HG03066 (cell line): ENCODE data around the gene TMTC1.

Experiments
- ATAC-seq: cut with Tn5 transposase; IDR thresholded peaks from one replicate; pipeline ENCODE4 v1.9.1; 2021; ENCODE audit warnings: low read depth; ENCODE audit not compliant: unreplicated experiment

Gene TMTC1

DNA sequence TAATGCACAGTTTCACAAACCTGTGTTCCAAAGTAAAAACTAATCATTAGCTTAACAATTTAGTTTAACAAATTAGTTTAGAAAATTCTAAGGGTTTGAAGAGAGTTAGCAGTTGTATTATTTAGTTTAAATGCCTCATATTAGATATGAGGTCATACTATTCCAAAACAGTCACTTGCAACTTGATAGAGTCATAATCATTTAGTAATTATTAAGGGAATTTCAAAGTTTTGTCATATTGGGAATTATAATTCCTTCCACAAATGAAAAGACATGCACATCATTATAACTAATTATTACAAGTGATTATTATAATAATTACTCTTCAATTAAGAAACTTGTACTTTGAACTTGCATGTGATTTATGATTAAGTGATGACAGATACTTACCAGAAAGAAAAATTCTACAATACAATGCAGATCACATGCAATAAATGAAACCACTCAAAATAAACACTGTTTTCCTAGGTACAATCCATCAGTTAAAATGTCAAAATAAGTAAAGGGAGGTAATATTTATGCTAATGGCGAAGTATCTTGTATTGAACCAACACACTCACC is 66.1 kb downstream of the TMTC1 start:
- ATAC-seq, result no peak

- no peak for ATAC-seq
Measured at GRCh38 chr12:29714966-29715365, 68.8 kb downstream of the TMTC1 start.

DNA sequence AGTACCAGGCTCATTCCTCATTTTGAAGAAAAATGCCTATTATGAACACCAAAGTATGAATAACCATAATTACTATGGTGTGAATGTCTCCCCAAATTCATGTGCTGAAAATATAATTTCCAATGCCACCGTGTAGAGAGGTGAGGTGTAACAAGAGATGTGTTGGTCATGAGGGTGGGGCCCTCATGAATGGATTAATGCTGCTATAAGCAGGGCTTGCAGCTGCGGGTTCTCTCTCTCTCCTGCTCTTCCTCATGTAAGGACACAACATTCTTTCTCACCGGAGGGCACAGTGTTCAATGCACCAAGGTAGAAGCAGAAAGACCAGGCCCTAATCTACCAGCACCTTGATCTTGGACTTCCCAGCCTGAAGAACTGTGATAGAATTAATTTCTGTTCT is 70.0 kb downstream of the TMTC1 start:
- no peak for ATAC-seq

DNA sequence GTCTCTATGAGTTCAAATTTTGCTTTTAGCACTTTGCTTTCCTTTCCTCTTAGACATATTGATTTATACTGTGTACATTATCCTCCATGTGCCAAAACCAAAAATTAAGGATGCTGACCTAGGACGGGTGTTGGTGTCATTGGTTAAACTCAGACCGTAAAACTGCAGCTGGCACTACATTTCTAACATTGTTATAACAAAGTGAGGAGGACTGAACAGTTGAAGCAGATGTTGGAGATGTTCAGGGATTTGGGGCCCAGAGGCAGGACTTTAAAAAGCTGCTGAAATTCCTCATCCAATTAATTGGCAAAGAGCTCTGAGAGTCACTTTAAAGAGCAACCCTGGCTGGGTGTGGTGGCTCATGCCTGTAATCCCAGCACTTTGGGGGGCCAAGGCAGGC is 72.4 kb downstream of the TMTC1 start:
- ATAC-seq, result no peak

DNA sequence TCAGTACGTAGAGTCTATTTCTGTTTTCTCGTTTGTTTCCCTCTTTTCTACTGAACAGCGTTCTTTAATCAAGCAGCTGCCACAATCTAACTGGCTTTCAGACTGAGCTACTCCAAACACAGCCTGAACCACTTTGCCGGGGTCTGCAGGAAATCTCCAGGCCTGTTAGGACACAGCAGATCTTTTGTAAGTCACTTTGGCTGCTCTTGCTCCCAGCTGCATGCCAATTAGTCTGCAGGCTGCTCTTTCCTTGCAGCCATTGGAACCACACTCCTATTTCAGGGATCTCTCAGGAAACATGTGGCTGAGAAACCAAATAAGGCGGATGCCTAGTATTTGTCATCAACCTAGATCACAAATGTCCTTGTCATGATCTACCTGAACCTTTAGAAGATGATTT is 73.6 kb downstream of the TMTC1 start:
- no peak for ATAC-seq

GRCh38 chr12:29709496-29710040 is 74.2 kb downstream of the TMTC1 start:
- ATAC-seq, result no peak

DNA sequence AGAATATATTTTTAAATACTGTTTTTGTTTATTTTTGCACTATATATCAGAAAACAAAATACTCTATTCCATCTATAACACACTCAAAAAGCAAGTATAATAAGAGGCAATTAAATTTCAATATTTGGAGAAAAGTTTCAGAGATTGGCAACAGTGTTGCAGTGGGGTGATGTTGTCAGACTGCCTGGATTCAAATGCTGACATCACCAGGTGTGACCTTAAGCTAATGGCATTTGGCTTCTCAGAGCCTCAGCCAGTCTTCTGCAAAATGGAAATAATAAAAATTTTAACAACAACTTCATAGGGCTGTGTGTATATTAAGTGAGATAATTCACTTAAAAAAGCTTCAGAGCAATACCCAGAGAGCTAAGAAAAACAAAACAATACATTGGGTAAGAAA is 74.7 kb downstream of the TMTC1 start:
- no peak for ATAC-seq

DNA sequence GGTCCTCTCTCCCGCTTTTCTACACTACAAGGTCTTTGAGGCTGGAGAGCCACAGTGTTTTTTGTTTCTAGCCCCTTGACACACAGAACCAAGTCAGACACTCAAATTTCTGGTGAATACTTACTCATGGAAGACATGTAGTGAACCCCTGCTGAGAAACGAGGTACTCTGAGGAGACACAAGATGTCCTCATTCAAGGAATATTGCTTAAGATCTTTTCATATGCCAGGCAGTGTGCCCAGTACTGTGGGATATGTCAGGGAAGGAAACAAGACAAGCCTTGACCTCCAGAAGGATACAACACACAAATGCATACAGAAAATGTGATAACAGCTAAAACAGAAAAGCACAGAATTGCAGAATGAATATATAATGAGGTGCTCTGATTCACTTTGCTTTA is 75.9 kb downstream of the TMTC1 start:
- ATAC-seq, result no peak

- ATAC-seq, result no peak
Measured at GRCh38 chr12:29706311-29706710, 77.4 kb downstream of the TMTC1 start.

GRCh38 chr12:29703528-29703927 is 80.2 kb downstream of the TMTC1 start:
- no peak for ATAC-seq

- ATAC-seq, result no peak
Measured at GRCh38 chr12:29702972-29703371, 80.8 kb downstream of the TMTC1 start.

GRCh38 chr12:29702222-29702621 is 81.5 kb downstream of the TMTC1 start:
- no peak for ATAC-seq

GRCh38 chr12:29700761-29701481 is 82.8 kb downstream of the TMTC1 start:
- ATAC-seq, result no peak

DNA sequence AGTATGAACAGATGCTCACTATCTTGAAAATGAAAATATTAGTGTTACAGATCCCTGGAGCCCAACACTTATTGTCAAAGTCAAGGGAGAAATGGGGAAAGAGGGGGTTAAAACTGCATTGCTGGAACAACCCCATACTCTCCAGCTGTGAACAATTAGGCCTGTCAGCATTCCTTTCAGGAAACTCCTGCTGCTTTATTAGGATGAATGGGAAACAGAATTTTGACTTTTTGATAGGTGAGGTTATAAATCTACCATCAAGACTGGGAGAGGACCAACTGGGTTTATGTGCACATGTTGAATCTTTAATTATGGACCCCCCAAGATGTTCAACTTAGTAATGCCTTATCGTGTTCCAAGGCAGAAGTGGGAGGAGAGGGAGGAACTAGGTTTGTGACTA is 85.0 kb downstream of the TMTC1 start:
- ATAC-seq, result no peak

DNA sequence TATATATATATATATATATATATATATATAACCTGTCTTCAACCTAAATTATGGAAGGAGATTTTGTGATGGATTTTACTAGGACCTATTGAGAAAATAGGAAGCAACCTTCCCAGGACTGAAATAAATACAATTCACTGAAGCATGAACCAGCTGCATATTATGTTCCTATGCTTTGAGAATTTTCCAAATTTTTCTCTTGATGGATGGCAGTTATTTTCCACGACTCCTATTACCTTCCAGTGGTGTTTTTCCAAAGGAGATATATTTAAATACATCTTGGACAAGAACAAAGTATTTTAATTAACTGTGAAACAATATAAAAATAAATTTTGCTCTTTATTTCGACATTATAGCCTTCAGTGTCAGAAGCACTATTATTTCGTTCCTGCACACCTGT is 87.9 kb downstream of the TMTC1 start:
- no peak for ATAC-seq

GRCh38 chr12:29695026-29695425 is 88.7 kb downstream of the TMTC1 start:
- no peak for ATAC-seq

- ATAC-seq, result no peak
Measured at GRCh38 chr12:29694002-29694401, 89.7 kb downstream of the TMTC1 start.

GRCh38 chr12:29692237-29692636 is 91.5 kb downstream of the TMTC1 start:
- ATAC-seq, result no peak

DNA sequence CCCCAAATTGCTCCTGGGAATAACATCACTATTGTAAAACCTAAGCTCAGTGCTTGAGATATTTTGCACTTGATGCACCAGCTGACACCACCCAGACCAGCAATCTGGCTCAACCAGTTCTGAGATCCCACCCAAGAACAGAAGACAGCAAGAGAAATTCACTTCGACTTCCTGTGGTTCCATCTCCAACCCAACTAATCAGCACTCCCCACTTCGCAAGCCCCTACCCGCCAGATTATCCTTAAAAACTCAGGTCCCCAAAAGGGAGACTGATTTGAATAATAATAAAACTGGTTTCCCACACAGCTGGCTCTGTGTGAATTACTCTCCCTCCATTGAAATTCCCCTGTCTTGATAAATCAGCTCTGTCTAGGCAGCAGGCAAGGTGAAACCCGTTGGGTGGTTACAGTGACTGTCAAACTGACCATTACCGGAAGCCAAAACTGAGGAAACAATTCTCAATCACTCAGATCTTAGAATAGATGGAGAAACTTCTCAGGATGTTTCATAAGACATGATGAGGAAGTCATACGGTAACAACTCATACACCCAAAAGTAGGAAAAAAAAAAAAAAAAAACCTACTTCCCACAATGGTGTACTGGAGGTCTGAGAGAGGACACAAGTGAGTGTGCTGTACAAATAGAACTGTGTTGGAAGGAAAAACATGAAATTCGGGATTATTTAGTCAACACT is 92.4 kb downstream of the TMTC1 start:
- no peak for ATAC-seq

DNA sequence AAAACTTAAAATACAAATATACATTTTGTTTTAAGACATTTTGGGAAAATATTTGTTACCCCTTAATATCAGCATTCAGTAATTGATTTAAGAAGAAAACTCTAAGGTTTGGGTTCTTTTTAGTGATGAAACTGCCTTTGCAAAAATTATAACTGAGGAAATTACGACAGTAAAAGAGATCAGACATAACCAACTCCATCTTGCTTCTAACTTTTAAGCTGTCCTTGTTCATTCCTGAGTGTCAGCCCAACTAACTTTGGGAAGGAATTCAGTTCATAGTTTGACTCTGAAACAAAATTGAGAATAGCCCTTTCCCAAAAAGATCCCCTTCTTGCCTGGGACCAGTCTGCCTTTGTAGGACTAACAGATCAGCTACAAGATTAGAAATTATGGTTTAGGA is 93.0 kb downstream of the TMTC1 start:
- ATAC-seq, result no peak

GRCh38 chr12:29688914-29689313 is 94.8 kb downstream of the TMTC1 start:
- no peak for ATAC-seq

GRCh38 chr12:29682088-29682487 is 101.7 kb downstream of the TMTC1 start:
- ATAC-seq, result no peak
